IPS-NIHi7 (cell line): ENCODE data around the gene EFCAB13.

Experiments used
- DNase-seq: peaks from one replicate; pipeline ENCODE4 v3.0.0; 2012; ENCODE audit warnings: mixed read lengths; ENCODE audit errors: extremely low spot score

The EFCAB13 gene

GRCh38 chr17:47291242-47291873, 32.4 kb upstream of the EFCAB13 start:
- DNase-seq, result no peak

GRCh38 chr17:47292206-47292605, 31.5 kb upstream of the EFCAB13 start:
- no peak for DNase-seq

- DNase-seq, result no peak
These were observed 28.5 kb upstream of the EFCAB13 start for GRCh38 chr17:47295037-47295873.

GRCh38 chr17:47295874-47296255, 27.9 kb upstream of the EFCAB13 start:
- no peak for DNase-seq

GRCh38 chr17:47297661-47298400, 25.9 kb upstream of the EFCAB13 start:
- no peak for DNase-seq

GRCh38 chr17:47298712-47299111, 25.0 kb upstream of the EFCAB13 start:
- no peak for DNase-seq

- DNase-seq, result no peak
These were observed 24.4 kb upstream of the EFCAB13 start for GRCh38 chr17:47299239-47299910.

- no peak for DNase-seq
These were observed 23.0 kb upstream of the EFCAB13 start for GRCh38 chr17:47300718-47301117.

- DNase-seq, result no peak
These were observed 22.6 kb upstream of the EFCAB13 start for GRCh38 chr17:47301161-47301560.

GRCh38 chr17:47301831-47302230, 21.9 kb upstream of the EFCAB13 start:
- DNase-seq, result no peak

GRCh38 chr17:47304186-47304585, 19.6 kb upstream of the EFCAB13 start:
- no peak for DNase-seq

GRCh38 chr17:47305302-47305923, 18.3 kb upstream of the EFCAB13 start:
- DNase-seq, result no peak

GRCh38 chr17:47310186-47310733, 13.5 kb upstream of the EFCAB13 start:
- DNase-seq, result no peak

GRCh38 chr17:47311420-47311819, 12.3 kb upstream of the EFCAB13 start:
- DNase-seq, result no peak

- peak; percentile 59 for DNase-seq
These were observed 8.1 kb upstream of the EFCAB13 start for GRCh38 chr17:47315451-47316266.

GRCh38 chr17:47316311-47316710, 7.4 kb upstream of the EFCAB13 start:
- DNase-seq, result no peak

- DNase-seq, result no peak
These were observed 6.6 kb upstream of the EFCAB13 start for GRCh38 chr17:47317119-47317518.

GRCh38 chr17:47318197-47318918, 5.4 kb upstream of the EFCAB13 start:
- no peak for DNase-seq

GRCh38 chr17:47320879-47321502, 2.8 kb upstream of the EFCAB13 start:
- no peak for DNase-seq
